Measurements from ENCODE around the gene TCHP. TPM values are rescaled to one million over a fixed set of nuclear protein-coding genes. Genes with fewer than 3 reads are reported as not detected.
A peak's percentile ranks its signal among the peaks of the same experiment; 100 is the strongest.
"Not testable (repeated sequence)": the region's sequence is repeated elsewhere in the genome, so short reads cannot be mapped to it uniquely, and the experiment has no call there.

Gene TCHP
- total RNA-seq (10 to 100 TPM; 41.4 to 45.0 TPM), polyA plus RNA-seq (10 to 100 TPM in 1 of 2 donors, 1 to 10 TPM in 1; 3.0 to 15.7 TPM)

DNA sequence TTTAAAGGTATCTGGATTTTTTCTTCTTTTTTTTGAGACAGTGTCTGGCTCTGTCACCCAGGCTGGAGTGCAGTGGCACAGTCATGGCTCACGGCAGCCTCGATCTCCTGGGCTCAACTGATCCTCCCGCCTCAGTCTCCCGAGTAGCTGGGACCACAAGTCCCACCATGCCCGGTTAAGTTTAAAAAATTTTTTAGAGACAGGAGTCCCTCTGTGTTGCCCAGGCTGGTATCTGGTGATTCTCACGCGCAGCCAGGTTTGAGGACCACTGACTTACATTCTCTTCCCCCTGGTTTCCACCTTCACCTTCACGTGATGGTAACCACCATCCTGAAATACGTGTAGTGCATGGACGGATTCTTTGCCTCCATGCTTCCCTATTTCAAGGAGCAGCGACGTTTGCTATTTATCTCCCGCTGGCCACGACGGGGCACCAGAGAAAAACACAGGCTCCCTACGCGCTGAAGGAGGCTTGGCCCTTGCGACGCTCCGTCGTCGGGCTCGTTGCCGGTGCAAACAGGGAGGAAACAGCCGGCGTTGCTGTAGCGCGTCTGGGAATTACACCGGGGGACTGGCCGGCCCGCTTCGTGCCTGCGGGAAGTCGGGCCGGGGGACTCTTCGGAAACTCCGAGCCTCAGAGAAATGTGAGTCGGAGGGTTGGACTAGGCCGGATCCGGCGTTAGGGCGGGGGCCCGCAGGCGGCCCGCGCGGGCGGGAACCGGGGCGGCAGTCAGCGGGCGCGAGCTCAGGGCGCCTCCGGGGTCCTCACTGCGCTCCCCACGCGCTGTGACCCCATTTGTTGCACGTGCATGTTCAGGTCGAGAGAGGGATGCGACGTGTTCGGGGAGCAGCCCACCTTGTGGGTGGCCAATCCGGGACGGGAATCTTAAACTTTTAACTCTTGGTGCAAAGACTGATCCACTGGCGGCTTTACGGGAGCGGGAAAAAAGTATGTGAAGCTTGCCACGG is at the start of gene TCHP:
TCHP (plus strand) TSS at position 492 of the 969 bp plus-strand sequence. CDS start 2,753 bp downstream, outside the sequence.
- Histone ChIP-seq H3K4me1 (ENCODE audit: insufficient read depth, low read length) (peaks cover 22% of the 10 kb centered on the region), H3K27me3 (ENCODE audit: insufficient read depth, low read length) (no peaks in the 10 kb centered on the region), H3K4me3 (ENCODE audit: low read length in 2 of 2) (peak within 1 kb of the TSS; percentile 72 to 87), H3K36me3 (ENCODE audit: insufficient read depth, low read length) (peaks cover 24% of the 10 kb centered on the region), H3K9me3 (ENCODE audit: control insufficient read depth in 1 of 2, low read length in 2 of 2) (no peaks in the 10 kb centered on the region), H3K27ac (ENCODE audit: low read depth, low read length) (peak within 1 kb of the TSS; percentile 70)
- POLR2A ChIA-PET (ENCODE audit: partially characterized antibody): interaction anchor here (1.4 to 4.0 kb wide), 7 partner anchors 10 to 99 kb away, joined by 3 to 55 read pairs (median 7); partner anchors contain the start of genes ANKRD13A and GLTP
- H3K4me3 Mint-ChIP-seq: peak within 1 kb of the TSS; percentile 90 to 99 (median 94)
- peak within 1 kb of the TSS; percentile 85 to 99 (median 97) for H3K27ac Mint-ChIP-seq
- peak; percentile 76 to 83 (median 80) for DNase-seq
- peaks cover 14 to 37% (median 23%) of the 10 kb centered on the region in 4 donors for H3K4me1 Mint-ChIP-seq
- H3K36me3 Mint-ChIP-seq: peaks cover 15 to 25% of the 10 kb centered on the region in 2 donors
- H3K27me3 Mint-ChIP-seq: no peaks in the 10 kb centered on the region
- CTCF ChIA-PET (ENCODE audit: partially characterized antibody): interaction anchor here (0.9 to 1.9 kb wide), 7 partner anchors 11 to 55 kb away, joined by 4 to 13 read pairs (median 6); no protein-coding TSS in a partner anchor
- no peaks in the 10 kb centered on the region for H3K9me3 Mint-ChIP-seq
- intact Hi-C loops (cut with micrococcal nuclease): loop anchor here (1.0 to 2.0 kb wide), 5 partner anchors 12 to 327 kb away; partner anchors contain the start of genes GIT2, GLTP, MMAB and MVK

DNA sequence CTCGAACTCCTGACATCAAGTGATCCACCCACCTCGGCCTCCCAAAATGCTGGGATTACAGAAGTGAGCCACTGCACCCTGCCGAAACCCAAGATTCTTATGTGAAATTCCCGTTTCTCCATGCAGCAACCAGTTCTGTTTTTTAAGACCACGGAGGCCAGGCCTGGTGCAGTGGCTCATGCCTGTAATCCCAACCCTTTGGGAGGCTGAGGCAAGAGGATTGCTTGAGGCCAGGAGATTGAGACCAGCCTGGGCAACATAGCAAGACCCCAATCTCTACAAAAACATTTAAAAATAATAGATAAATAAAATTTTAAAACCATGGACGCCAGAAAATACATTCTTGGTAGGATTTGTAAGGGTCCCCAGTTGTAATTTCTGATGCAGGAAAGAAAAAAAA is 49.6 kb upstream of the TCHP start:
- intact Hi-C loops (cut with micrococcal nuclease): loop anchor here (5.0 kb wide), 1 partner anchor 397 kb away; no protein-coding TSS in a partner anchor
- H3K9me3 Mint-ChIP-seq; H3K9me3 ChIP-seq (ENCODE audit: control insufficient read depth in 1 of 2, low read length in 2 of 2); H3K4me1 ChIP-seq (ENCODE audit: insufficient read depth, low read length); H3K4me3 ChIP-seq (ENCODE audit: low read length in 2 of 2); POLR2A ChIA-PET (ENCODE audit: partially characterized antibody); H3K27me3 Mint-ChIP-seq; H3K27ac ChIP-seq (ENCODE audit: low read depth, low read length); H3K27me3 ChIP-seq (ENCODE audit: insufficient read depth, low read length); H3K4me1 Mint-ChIP-seq; H3K4me3 Mint-ChIP-seq; DNase-seq; H3K27ac Mint-ChIP-seq; H3K36me3 ChIP-seq (ENCODE audit: insufficient read depth, low read length): not testable (repeated sequence)
- H3K36me3 Mint-ChIP-seq: peaks cover 9 to 28% of the 10 kb centered on the region in 2 donors
- CTCF ChIA-PET (ENCODE audit: partially characterized antibody): interaction anchor here (1.6 kb wide), 1 partner anchor 78 kb away, joined by 8 read pairs; no protein-coding TSS in a partner anchor

GRCh38 chr12:109855377-109855776 is 44.7 kb upstream of the TCHP start:
- CTCF ChIA-PET (ENCODE audit: partially characterized antibody): interaction anchor here (2.9 kb wide), 1 partner anchor 10 kb away, joined by 32 read pairs; no protein-coding TSS in a partner anchor
- peaks cover 25% of the 10 kb centered on the region for H3K36me3 ChIP-seq (ENCODE audit: insufficient read depth, low read length)

DNA sequence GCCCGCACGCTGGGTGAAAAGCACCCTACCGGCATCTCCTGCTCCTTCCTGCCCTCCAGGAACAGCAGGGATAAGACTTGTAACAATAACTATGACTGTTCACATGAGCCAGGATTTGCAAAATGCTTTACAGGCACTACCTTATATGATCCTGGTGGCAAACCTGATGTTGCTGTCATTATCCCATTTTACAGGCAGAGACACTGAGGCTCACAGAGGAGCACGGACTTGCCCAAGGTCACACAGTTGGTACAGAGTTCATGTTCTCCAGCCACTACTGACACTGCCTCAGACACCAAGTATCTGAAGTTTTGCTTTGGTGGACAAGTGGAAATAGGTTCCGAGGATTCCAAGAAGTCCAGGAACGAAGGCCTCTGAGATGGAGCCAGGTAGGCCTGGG is 42.4 kb upstream of the TCHP start:
- no peak for DNase-seq
- no peaks in the 10 kb centered on the region for H3K4me1 ChIP-seq (ENCODE audit: insufficient read depth, low read length)
- H3K27me3 Mint-ChIP-seq: no peaks in the 10 kb centered on the region
- H3K27ac Mint-ChIP-seq: peak overlapping the region in 2 of 7 donors; percentile 61 to 79
- ChIA-PET POLR2A (ENCODE audit: partially characterized antibody) (no interaction called here), CTCF (ENCODE audit: partially characterized antibody) (interaction anchor here (0.8 to 3.1 kb wide), 3 partner anchors 11 to 52 kb away, joined by 3 to 36 read pairs (median 3); no protein-coding TSS in a partner anchor)
- H3K4me3 ChIP-seq (ENCODE audit: low read length in 2 of 2): no peak overlapping the region
- peaks cover 25% of the 10 kb centered on the region for H3K36me3 ChIP-seq (ENCODE audit: insufficient read depth, low read length)
- no peaks in the 10 kb centered on the region for H3K27me3 ChIP-seq (ENCODE audit: insufficient read depth, low read length)
- no peaks in the 10 kb centered on the region for H3K9me3 ChIP-seq (ENCODE audit: control insufficient read depth in 1 of 2, low read length in 2 of 2)
- no peak overlapping the region for H3K27ac ChIP-seq (ENCODE audit: low read depth, low read length)
- intact Hi-C loops (cut with micrococcal nuclease): no loop called here
- H3K4me1 Mint-ChIP-seq: peaks cover 0 to 3% (median 2%) of the 10 kb centered on the region in 4 donors
- H3K4me3 Mint-ChIP-seq: no peak overlapping the region
- H3K9me3 Mint-ChIP-seq: no peaks in the 10 kb centered on the region
- peaks cover 11 to 39% of the 10 kb centered on the region in 2 donors for H3K36me3 Mint-ChIP-seq

More at GRCh38 chr12:109855377-109855776, 44.7 kb upstream of the TCHP start:
- no peak overlapping the region for H3K4me3 Mint-ChIP-seq
- DNase-seq: no peak
- peaks cover 0 to 3% (median 2%) of the 10 kb centered on the region in 4 donors for H3K4me1 Mint-ChIP-seq
- Histone ChIP-seq H3K27me3 (ENCODE audit: insufficient read depth, low read length) (no peaks in the 10 kb centered on the region), H3K4me1 (ENCODE audit: insufficient read depth, low read length) (no peaks in the 10 kb centered on the region), H3K9me3 (ENCODE audit: control insufficient read depth in 1 of 2, low read length in 2 of 2) (no peaks in the 10 kb centered on the region), H3K27ac (ENCODE audit: low read depth, low read length) (no peak overlapping the region), H3K4me3 (ENCODE audit: low read length in 2 of 2) (no peak overlapping the region)
- no peaks in the 10 kb centered on the region for H3K9me3 Mint-ChIP-seq
- intact Hi-C loops (cut with micrococcal nuclease): no loop called here
- H3K27me3 Mint-ChIP-seq: no peaks in the 10 kb centered on the region
- H3K36me3 Mint-ChIP-seq: peaks cover 17 to 49% of the 10 kb centered on the region in 2 donors
- H3K27ac Mint-ChIP-seq: no peak overlapping the region
- POLR2A ChIA-PET (ENCODE audit: partially characterized antibody): no interaction called here

GRCh38 chr12:109858764-109859163 is 41.3 kb upstream of the TCHP start:
- CTCF ChIA-PET (ENCODE audit: partially characterized antibody): interaction anchor here (0.8 to 3.1 kb wide), 6 partner anchors 10 to 53 kb away, joined by 3 to 36 read pairs (median 3); no protein-coding TSS in a partner anchor
- POLR2A ChIA-PET (ENCODE audit: partially characterized antibody): no interaction called here
- H3K27me3 ChIP-seq (ENCODE audit: insufficient read depth, low read length): no peaks in the 10 kb centered on the region
- Mint-ChIP-seq H3K9me3 (no peaks in the 10 kb centered on the region), H3K4me1 (peaks cover 2 to 9% (median 5%) of the 10 kb centered on the region in 4 donors), H3K4me3 (peak overlapping the region in 1 of 8 donors; percentile 17), H3K27ac (peak overlapping the region in 4 of 7 donors; percentile 37 to 82 (median 58)), H3K27me3 (no peaks in the 10 kb centered on the region), H3K36me3 (peaks cover 8 to 37% of the 10 kb centered on the region in 2 donors)
- intact Hi-C loops (cut with micrococcal nuclease): no loop called here
- peaks cover 25% of the 10 kb centered on the region for H3K36me3 ChIP-seq (ENCODE audit: insufficient read depth, low read length)
- DNase-seq: no peak
- no peaks in the 10 kb centered on the region for H3K9me3 ChIP-seq (ENCODE audit: control insufficient read depth in 1 of 2, low read length in 2 of 2)
- H3K4me1 ChIP-seq (ENCODE audit: insufficient read depth, low read length): no peaks in the 10 kb centered on the region
- H3K4me3 ChIP-seq (ENCODE audit: low read length in 2 of 2): no peak overlapping the region
- H3K27ac ChIP-seq (ENCODE audit: low read depth, low read length): no peak overlapping the region

DNA sequence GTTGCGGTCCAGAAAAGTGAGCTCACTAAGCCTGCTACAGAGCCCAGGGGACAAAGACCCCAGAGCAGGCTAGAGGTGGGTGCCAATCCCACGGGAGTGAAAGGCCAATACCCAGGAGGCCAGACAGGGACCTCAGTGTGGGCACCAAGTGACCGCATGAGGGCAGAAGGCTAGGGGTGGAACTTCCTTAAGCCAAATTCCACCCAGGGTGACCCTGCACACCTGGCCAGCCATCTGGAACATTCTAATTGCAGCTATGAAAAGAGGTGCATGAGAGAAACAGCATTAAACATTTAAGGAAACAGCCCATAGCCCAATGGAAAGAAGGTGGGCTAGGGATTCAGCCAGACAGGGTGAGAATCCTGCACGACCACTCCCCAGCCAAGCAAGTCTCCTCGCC is 39.1 kb upstream of the TCHP start:
- Mint-ChIP-seq H3K27ac (peak overlapping the region in 1 of 7 donors; percentile 13), H3K4me1 (peaks cover 9 to 25% (median 16%) of the 10 kb centered on the region in 4 donors), H3K27me3 (no peaks in the 10 kb centered on the region), H3K9me3 (no peaks in the 10 kb centered on the region), H3K4me3 (no peak overlapping the region), H3K36me3 (peaks cover 8 to 26% of the 10 kb centered on the region in 2 donors)
- H3K9me3 ChIP-seq (ENCODE audit: control insufficient read depth in 1 of 2, low read length in 2 of 2): no peaks in the 10 kb centered on the region
- no peak for DNase-seq
- no peaks in the 10 kb centered on the region for H3K27me3 ChIP-seq (ENCODE audit: insufficient read depth, low read length)
- POLR2A ChIA-PET (ENCODE audit: partially characterized antibody): no interaction called here
- intact Hi-C loops (cut with micrococcal nuclease): no loop called here
- peaks cover 7% of the 10 kb centered on the region for H3K4me1 ChIP-seq (ENCODE audit: insufficient read depth, low read length)
- peaks cover 22% of the 10 kb centered on the region for H3K36me3 ChIP-seq (ENCODE audit: insufficient read depth, low read length)
- no peak overlapping the region for H3K4me3 ChIP-seq (ENCODE audit: low read length in 2 of 2)
- H3K27ac ChIP-seq (ENCODE audit: low read depth, low read length): no peak overlapping the region
- CTCF ChIA-PET (ENCODE audit: partially characterized antibody): interaction anchor here (1.0 kb wide), 1 partner anchor 15 kb away, joined by 5 read pairs; no protein-coding TSS in a partner anchor
